ENCODE data around the gene STARD13. TPM values are rescaled to one million over a fixed set of nuclear protein-coding genes. Genes with fewer than 3 reads are reported as not detected.

The STARD13 gene
- total RNA-seq, 1 experiment from 2014 or later, result 2.1 TPM

- Histone ChIP-seq H3K4ac (ENCODE audit: low read depth, low read length) (no peak overlapping the region), H3K27me3 (ENCODE audit: insufficient read depth, low read length) (0 out of 2 replicates have a peak, but pooled peaks cover 2% of the 10 kb centered on the region), H2AK5ac (ENCODE audit: insufficient read length, low read length) (no peak overlapping the region), H2BK20ac (ENCODE audit: low read depth, low read length, poor library complexity, severe bottlenecking) (no peak overlapping the region), H2BK12ac (ENCODE audit: insufficient read length, low read depth, low read length) (no peak overlapping the region), H4K91ac (ENCODE audit: insufficient read length, low read depth, low read length) (no peak overlapping the region), H3K9ac (ENCODE audit: extremely low read depth, insufficient read length, low read length) (no peak overlapping the region), H3K9me3 (ENCODE audit: control insufficient read depth, low read depth, low read length) (peaks cover 8% of the 10 kb centered on the region), H3K4me1 (ENCODE audit: insufficient read depth, low read length) (peaks cover 2% of the 10 kb centered on the region; the same call in 1 of the 2 replicates), H2AFZ (ENCODE audit: low read length) (no peak overlapping the region), H3K18ac (ENCODE audit: insufficient read length, low read depth, low read length) (no peak overlapping the region), H3K23me2 (ENCODE audit: insufficient read length, low read depth, low read length, poor library complexity, severe bottlenecking) (no peaks in the 10 kb centered on the region), H3K79me1 (ENCODE audit: insufficient read depth, low read depth, low read length, poor library complexity, severe bottlenecking) (no peaks in the 10 kb centered on the region), H3T11ph (ENCODE audit: low read length) (no peak overlapping the region), H4K8ac (replicated peaks; ENCODE audit: insufficient read length, low read depth, low read length) (no peak overlapping the region), H2BK120ac (ENCODE audit: low read depth, low read length, poor library complexity, severe bottlenecking) (no peak overlapping the region), H2BK15ac (ENCODE audit: low read depth, low read length) (no peak overlapping the region), H3K56ac (ENCODE audit: insufficient read length, low read depth, low read length) (no peak overlapping the region), H3K4me2 (ENCODE audit: insufficient read depth, insufficient read length, low read length) (no peak overlapping the region), H2BK5ac (ENCODE audit: insufficient read length, low read length) (no peak overlapping the region), H4K20me1 (ENCODE audit: control insufficient read depth, insufficient read depth, insufficient read length) (no peaks in the 10 kb centered on the region), H3K79me2 (ENCODE audit: insufficient read depth, low read length) (no peaks in the 10 kb centered on the region; the same call in 1 of the 2 replicates), H3K23ac (ENCODE audit: insufficient read length, low read depth, low read length) (no peak overlapping the region), H3K14ac (ENCODE audit: insufficient read depth, low read length) (no peak overlapping the region), H3K27ac (ENCODE audit: insufficient read length, low read depth, low read length) (no peak overlapping the region), H4K5ac (ENCODE audit: insufficient read length, low read depth, low read length) (no peak overlapping the region)
- peaks cover 8 to 11% of the 10 kb centered on the region in 2 experiments; a peak in 4 of 5 replicates for H3K9me3 Mint-ChIP-seq
- no peak overlapping the region for H3K4me3 Mint-ChIP-seq
- H3K4me1 Mint-ChIP-seq, result peaks cover 4 to 5% of the 10 kb centered on the region in 2 experiments; a peak in 3 of 4 replicates
- DNase-seq, result no peak
- no CpG with 5 or more reads among the region's 1 CpG for WGBS (ENCODE audit: extremely low coverage, insufficient read length, low lambda C conversion rate)
- H3K27ac Mint-ChIP-seq, result no peak overlapping the region
- H3K36me3 Mint-ChIP-seq (ENCODE audit: insufficient read depth in 1 of 3, low read depth in 3 of 3), result peaks cover 0 to 9% (median 6%) of the 10 kb centered on the region in 3 experiments; a peak in 6 of 7 replicates
- TF ChIP-seq CTCF (conservative IDR thresholded peaks at IDR 0.05), result no peak
- no peaks in the 10 kb centered on the region for H3K27me3 Mint-ChIP-seq (ENCODE audit: low read depth)
Observed at GRCh38 chr13:33219926-33220325, 65.6 kb downstream of the STARD13 start.

Measured in H9 (cell line).